GM19328 (cell line): ENCODE results near the gene CNTNAP2.

Experiments
- ATAC-seq: cut with Tn5 transposase; IDR thresholded peaks from one replicate; pipeline ENCODE4 v1.9.1; 2021; ENCODE audit warnings: mild to moderate bottlenecking, moderate library complexity; ENCODE audit not compliant: unreplicated experiment

CNTNAP2 gene

GRCh38 chr7:148153616-148154284, 2037.1 kb downstream of the CNTNAP2 start:
- no peak for ATAC-seq

DNA sequence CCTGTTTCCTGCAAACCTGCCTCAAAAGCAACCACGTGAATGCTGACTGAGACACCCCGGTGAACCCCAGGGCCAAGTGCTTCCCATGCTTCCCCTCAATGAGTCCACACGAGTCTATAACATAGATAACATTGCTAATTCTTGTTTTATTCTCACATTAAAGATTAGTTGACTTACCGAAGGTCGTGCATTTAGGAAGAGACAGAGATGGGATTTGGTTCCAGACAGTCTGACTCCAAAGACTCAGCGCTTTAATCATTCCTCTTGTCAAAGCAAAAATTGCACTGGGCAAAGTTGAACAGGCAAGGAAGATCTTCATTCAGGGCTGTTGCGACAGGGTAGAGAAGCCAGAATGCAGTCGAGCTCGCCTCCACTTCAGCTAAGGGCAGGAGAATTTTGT, 2038.4 kb downstream of the CNTNAP2 start:
- no peak for ATAC-seq

- ATAC-seq, result no peak
These were observed 2039.2 kb downstream of the CNTNAP2 start for GRCh38 chr7:148155826-148156225.

- no peak for ATAC-seq
These were observed 2039.6 kb downstream of the CNTNAP2 start for GRCh38 chr7:148156233-148156632.

DNA sequence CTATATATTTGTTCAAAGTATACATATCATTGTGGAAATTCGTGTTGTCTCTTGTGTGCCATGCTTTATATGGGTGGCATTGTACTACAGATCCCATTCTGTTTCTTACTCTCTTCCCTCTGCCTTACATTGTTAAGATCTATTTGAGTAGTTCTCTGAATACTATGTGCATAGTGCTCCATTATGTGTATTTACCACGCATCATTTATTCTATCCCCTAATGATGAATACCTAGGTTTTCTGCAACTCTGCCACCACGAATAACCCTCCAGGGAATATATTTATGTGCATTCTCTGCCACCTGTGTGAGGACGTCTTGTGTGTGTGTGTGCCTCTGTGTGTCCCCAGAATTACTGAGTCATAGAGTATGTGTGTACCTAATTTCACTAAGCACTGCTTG, 2042.7 kb downstream of the CNTNAP2 start:
- ATAC-seq, result no peak

DNA sequence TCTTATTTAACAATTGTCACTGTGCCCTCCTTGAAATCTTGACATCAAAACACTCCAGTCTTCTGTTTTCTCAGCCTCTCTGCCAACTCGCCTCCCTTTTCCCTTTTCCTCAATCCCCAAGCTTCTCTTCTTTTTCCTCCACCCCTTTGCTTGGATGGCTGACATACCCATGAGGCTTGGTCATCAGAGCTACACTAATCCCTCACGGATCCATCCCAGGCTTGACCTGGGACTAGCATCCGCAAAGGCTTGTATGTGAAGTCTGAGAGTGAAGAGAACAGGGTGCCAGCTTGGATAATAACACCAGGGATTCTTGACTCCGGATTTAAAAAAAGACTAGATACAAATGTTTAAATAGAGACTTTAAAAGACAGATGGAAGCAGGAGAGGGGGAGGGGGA, 2045.2 kb downstream of the CNTNAP2 start:
- ATAC-seq, result no peak

DNA sequence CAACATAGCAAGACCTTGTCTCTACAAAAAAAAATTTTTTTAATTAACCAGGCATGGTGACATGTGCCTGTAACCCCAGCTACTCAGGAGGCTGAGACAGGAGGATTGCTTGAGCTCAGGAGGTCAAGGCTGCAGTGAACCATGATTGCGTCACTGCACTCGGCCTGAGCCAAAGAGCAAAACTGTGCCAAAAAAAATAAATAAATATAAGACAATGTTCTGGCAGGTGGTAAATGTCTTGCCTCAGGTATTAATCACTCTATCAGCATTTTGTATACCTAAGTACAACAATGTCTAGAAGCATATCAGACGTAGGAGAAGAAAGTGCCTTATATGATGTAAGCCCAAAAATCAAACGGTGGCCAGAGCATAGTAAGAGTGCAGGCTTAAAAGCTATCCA, 2046.2 kb downstream of the CNTNAP2 start:
- ATAC-seq, result no peak

DNA sequence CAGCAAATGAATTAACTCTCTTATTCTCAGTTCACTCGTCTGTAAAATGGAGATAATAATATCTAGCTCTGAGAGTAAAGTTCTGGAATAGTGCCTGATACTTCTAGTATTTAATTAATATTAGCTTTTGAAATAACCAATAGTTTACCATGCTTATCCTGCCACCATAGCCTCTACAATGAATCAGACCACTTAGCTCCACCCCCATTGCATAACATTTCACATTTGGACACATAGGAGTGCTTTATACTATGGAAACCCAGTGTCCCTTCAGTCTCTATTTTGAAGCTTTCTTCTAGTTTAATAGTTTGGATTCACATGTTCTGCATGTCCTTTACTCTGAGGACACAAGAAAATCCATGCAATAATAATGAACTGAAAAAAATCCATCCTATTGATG, 2046.6 kb downstream of the CNTNAP2 start:
- ATAC-seq, result no peak

DNA sequence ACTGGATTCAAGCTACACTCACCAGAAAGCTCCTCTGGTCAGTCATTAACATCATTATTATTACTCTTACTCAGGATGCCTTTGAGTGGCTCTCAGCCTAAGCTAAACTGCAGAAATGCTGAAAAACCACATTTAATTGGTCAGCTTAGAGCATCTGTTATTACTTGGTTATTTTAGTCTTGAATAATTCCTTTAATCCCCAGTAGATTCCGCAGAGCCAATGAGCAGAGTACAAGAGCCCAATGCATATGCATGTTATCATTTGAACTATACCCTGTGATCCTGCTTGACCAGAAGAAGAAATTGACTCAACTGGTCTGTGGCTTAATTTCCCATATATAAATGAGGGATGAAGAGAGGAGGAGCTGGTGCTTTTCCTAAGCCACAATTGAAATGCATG, 2056.3 kb downstream of the CNTNAP2 start:
- ATAC-seq, result no peak

GRCh38 chr7:148173369-148173768, 2056.8 kb downstream of the CNTNAP2 start:
- no peak for ATAC-seq

DNA sequence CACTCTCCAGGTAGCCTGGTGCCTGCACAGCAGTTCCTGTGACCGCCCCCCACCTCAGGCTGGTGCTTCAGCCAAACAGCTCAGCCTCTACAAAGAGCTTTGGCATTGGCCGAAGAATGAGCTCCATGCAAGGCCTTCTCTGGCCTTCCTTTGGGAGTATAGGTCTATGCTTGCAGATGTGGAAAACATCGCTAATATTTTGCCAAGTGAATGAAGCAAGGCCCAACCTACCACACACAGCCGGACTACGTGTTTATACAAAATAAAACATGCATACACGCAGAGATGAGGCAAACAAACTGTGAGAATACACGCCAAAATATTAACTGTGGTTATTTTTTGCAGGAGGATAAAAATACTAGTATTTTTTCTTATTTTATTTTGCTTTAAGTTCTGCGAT, 2057.8 kb downstream of the CNTNAP2 start:
- ATAC-seq, result no peak

DNA sequence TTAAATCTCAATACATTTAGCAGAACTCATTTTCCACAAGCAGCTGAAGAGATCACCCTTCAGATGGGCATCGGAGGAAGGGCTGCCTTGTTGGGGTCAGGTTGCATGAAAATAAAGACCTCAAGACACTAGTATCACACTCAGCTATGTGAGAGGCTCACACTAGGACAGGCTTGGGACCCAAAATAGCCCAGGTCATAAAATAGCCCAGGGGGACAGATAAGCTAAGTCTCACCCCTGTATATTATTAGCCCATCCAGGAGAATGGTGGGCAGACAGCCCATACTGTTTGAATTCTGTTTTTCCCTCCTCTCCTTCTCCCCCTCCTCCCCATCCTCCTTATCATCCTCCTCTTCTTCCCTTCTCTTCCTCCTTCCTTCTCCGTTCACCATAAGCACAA, 2058.9 kb downstream of the CNTNAP2 start:
- ATAC-seq, result no peak

DNA sequence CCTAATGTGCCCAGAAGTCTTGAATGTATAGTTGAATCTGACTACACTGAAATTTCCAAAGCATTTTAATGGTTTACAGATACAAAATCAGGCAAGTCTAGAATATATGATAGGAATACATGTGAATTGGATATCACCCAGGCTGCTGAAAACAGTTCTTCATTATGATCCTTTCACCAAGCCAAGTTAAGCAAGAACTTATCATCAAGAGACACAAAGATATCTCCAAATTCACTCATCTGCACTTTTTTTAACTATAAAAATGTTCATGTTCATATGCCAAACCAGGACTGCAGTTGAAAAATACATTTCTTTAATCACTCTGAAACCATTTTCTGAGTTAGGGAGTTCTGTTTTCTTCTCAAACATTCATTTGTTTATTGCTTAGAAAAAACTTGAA, 2061.4 kb downstream of the CNTNAP2 start:
- no peak for ATAC-seq

DNA sequence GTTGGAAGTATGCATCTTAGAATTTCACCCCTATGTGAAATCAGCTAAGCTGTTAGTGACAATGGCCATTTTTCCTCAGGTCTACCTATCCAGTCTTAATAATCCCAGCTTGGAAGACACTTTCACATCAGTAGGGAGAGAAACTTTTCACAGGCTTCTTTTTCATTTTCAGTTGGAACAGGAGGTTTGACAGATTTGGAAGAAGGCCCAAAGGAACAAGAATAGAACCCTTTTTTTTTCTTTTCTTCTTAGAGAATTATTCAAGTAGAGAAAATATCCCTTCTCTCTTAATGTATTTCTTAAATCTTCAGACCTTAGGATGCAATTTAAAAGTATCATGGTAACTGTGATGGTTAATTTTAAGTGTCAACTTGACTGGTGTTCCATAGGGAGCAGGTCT, 2063.5 kb downstream of the CNTNAP2 start:
- no peak for ATAC-seq

GRCh38 chr7:148182264-148182663, 2065.7 kb downstream of the CNTNAP2 start:
- no peak for ATAC-seq

GRCh38 chr7:148185041-148185440, 2068.4 kb downstream of the CNTNAP2 start:
- no peak for ATAC-seq

DNA sequence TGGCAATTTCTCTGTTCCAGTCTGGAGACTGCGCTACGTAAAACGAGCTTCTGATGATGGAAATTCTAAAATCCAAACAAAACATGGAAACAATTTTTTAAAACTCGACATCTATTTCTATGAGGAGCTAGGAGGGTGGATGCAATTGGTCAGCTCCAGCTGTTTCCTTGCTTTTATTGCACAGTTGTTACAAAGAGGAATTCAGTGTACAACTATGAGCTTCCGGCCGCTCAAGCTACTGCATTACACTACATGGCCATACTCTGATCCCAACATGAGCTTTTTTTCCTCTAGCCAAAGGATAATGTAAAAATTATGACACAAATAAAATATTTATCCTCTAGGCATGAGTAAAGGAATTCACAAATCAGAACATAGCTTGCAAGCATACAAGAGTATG, 2070.9 kb downstream of the CNTNAP2 start:
- ATAC-seq, result no peak

- no peak for ATAC-seq
These were observed 2074.9 kb downstream of the CNTNAP2 start for GRCh38 chr7:148191391-148192065.

DNA sequence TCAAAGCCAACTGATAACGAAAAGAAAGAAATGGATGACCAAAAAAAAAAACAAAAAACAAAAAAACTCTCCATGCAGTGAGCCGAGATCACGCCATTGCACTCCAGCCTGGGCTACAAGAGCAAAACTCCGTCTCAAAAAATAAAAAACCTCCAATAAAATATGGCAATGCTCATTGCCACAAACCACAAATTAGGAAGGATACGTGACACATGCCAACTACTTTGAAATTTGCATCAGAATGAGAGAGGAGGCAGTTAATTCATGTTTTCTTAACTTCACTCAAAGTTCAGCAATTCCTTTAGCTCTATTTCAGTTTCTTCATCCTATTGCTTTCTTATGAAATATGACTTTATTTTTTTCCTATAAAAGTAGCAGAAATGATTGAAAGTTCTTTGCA, 2075.9 kb downstream of the CNTNAP2 start:
- no peak for ATAC-seq

GRCh38 chr7:148201992-148202391, 2085.4 kb downstream of the CNTNAP2 start:
- ATAC-seq, result no peak

DNA sequence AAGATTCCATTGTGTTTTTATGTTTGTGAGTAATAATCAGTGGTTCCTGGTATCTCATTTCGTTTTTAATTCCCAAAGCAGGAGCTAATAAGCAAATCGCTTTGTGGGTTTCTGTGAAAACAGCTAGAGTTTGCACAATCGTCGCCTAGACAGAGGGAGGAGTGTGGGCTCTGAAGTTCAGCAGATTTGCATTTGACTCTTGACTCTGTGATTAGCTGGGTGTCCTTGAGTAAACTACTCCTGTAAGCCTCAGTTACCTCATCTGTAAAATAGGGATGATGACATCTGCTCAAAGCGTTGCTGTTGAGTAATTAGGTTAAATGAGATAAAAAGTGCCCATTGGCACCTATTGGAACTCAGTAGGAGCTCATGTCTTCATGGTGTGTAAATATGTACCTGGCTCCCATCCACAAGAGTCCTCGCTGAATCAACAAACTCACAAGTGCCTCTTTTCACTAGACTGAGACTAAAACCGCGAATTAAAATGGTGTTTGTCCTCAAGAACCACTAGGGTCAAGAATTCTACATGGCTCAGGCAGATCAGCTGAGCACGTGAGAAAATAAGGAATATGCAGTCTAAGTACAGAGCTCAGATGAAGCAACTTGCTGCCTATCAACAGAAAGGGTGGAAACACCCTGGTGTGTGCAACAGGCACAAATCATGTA, 2088.2 kb downstream of the CNTNAP2 start:
- ATAC-seq, result no peak

DNA sequence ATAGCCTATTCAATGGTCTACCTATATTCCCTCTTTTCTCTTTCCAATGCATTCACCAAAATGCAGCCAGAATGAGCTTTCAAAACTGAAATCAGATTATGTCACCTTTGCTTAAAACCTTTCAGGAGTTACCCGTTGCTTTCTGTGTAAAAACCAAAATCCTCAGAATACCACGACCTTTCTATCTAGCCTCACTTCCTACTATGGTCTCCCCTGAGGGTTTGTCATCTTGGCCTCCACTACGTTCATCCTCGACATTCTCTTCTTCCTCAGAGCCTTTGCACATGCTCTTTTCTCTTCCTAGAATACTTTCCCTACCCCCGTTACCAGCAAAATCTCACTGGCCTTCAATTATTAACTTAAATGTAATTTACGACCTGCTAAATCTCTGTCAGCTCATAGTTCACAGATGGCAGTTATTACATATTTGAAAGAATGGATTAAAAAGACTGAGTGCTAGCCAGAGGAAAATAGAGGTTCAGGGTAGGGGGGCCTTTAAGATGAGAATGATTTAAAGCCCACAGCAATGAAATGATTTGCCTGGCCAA, 2093.1 kb downstream of the CNTNAP2 start:
- ATAC-seq, result no peak
